OCI-LY1 (cell line): Measurements from ENCODE around the gene SLC2A13.
"Not testable (repeated sequence)": the region's sequence is repeated elsewhere in the genome, so short reads cannot be mapped to it uniquely, and the experiment has no call there.

Experiments
- H2AFZ ChIP-seq: fragments of 200-600 bp; sonication (generic), shearing (Covaris generic); 2 replicates; pipeline ENCODE4 v1.6.0; 2014; ENCODE audit warnings: antibody characterized with exemption, mild to moderate bottlenecking, low read length
- H3F3A ChIP-seq: fragments of 200-600 bp; sonication (generic), shearing (Covaris generic); 2 replicates; pipeline ENCODE4 v1.6.0; 2014; ENCODE audit warnings: mild to moderate bottlenecking, antibody characterized with exemption, low read length, moderate library complexity; ENCODE audit not compliant: insufficient read depth
- H3K27ac ChIP-seq: fragments of 200-600 bp; sonication (generic); 2 replicates; pipeline ENCODE4 v1.5.1; 2014; ENCODE audit warnings: low read length, mixed run types, mild to moderate bottlenecking, low read depth; ENCODE audit not compliant: poor library complexity, severe bottlenecking
- H3K27me3 ChIP-seq: fragments of 200-600 bp; sonication (generic); 2 replicates; pipeline ENCODE4 v1.6.0; 2014; ENCODE audit warnings: antibody characterized with exemption, mild to moderate bottlenecking, low read length, moderate library complexity; ENCODE audit not compliant: insufficient read depth
- H3K36me3 ChIP-seq: fragments of 200-600 bp; sonication (generic); 2 replicates; pipeline ENCODE4 v1.6.1; 2014; ENCODE audit warnings: mild to moderate bottlenecking, antibody characterized with exemption, low read length, moderate library complexity, mixed read lengths; ENCODE audit not compliant: insufficient read depth
- H3K4me1 ChIP-seq: fragments of 200-600 bp; sonication (generic); 2 replicates; pipeline ENCODE4 v1.5.1; 2014; ENCODE audit warnings: mild to moderate bottlenecking, low read length, moderate library complexity; ENCODE audit not compliant: insufficient read depth, severe bottlenecking
- H3K4me2 ChIP-seq: fragments of 200-600 bp; sonication (generic), shearing (Covaris generic); 2 replicates; pipeline ENCODE4 v1.6.1; 2014; ENCODE audit warnings: low read length
- H3K4me3 ChIP-seq: fragments of 200-600 bp; sonication (generic); 2 replicates; pipeline ENCODE4 v1.5.1; 2014; ENCODE audit warnings: low read length, low read depth, mild to moderate bottlenecking, mixed read lengths; ENCODE audit not compliant: poor library complexity, severe bottlenecking
- H3K79me2 ChIP-seq: fragments of 200-600 bp; shearing (Covaris generic); 2 replicates; pipeline ENCODE4 v1.6.1; 2016; ENCODE audit warnings: mixed run types, low read length, mixed read lengths; ENCODE audit not compliant: insufficient read depth
- H3K9ac ChIP-seq: fragments of 200-600 bp; sonication (generic), shearing (Covaris generic); 2 replicates; pipeline ENCODE4 v1.6.1; 2014; ENCODE audit warnings: mild to moderate bottlenecking, low read length, mixed read lengths
- H3K9me2 ChIP-seq: fragments of 200-600 bp; sonication (generic), shearing (Covaris generic); 2 replicates; pipeline ENCODE4 v1.6.1; 2014; ENCODE audit warnings: low read depth, mild to moderate bottlenecking, low read length, mixed read lengths
- H3K9me3 ChIP-seq: fragments of 200-600 bp; shearing (Covaris generic); 2 replicates; pipeline ENCODE4 v1.6.1; 2014; ENCODE audit warnings: low read length, mixed read lengths
- H4K20me1 ChIP-seq: fragments of 200-600 bp; sonication (generic), shearing (Covaris generic); 2 replicates; pipeline ENCODE4 v1.6.0; 2016; ENCODE audit warnings: mild to moderate bottlenecking, low read length; ENCODE audit not compliant: insufficient read depth
- CTCF ChIP-seq: fragments of 200-600 bp; sonication (generic), shearing (Covaris generic); IDR thresholded peaks from 2 replicates; pipeline ENCODE4 v1.5.1; 2017; ENCODE audit warnings: mild to moderate bottlenecking, antibody characterized with exemption, low read length, moderate library complexity, mixed read lengths
- EZH2 ChIP-seq: fragments of 200-600 bp; sonication (generic), shearing (Covaris generic); IDR thresholded peaks from 2 replicates; pipeline ENCODE4 v1.8.0; 2017; ENCODE audit warnings: borderline replicate concordance, mixed run types, mild to moderate bottlenecking, antibody characterized with exemption, low read length, moderate library complexity, mixed read lengths

Gene SLC2A13

GRCh38 chr12:40055228-40055579 is 50.7 kb downstream of the SLC2A13 start:
- Histone ChIP-seq H4K20me1 (no peaks in the 10 kb centered on the region), H3K27me3 (no peaks in the 10 kb centered on the region), H3K9me2 (no peaks in the 10 kb centered on the region), H3K4me1 (no peaks in the 10 kb centered on the region), H3K79me2 (no peaks in the 10 kb centered on the region), H3K36me3 (no peaks in the 10 kb centered on the region), H3K4me2 (no peak overlapping the region), H3K9me3 (no peaks in the 10 kb centered on the region), H2AFZ (no peak overlapping the region), H3F3A (no peaks in the 10 kb centered on the region), H3K9ac (no peak overlapping the region), H3K4me3 (no peak overlapping the region), H3K27ac (no peak overlapping the region)
- TF ChIP-seq EZH2, result no peak
- TF ChIP-seq CTCF, result no peak

GRCh38 chr12:40054555-40055227 is 51.2 kb downstream of the SLC2A13 start:
- no peaks in the 10 kb centered on the region for H3K79me2 ChIP-seq
- no peaks in the 10 kb centered on the region for H3K9me2 ChIP-seq
- H3K9me3 ChIP-seq, result no peaks in the 10 kb centered on the region
- H3F3A ChIP-seq, result no peaks in the 10 kb centered on the region
- no peaks in the 10 kb centered on the region for H3K4me1 ChIP-seq
- H2AFZ ChIP-seq, result no peak overlapping the region
- no peak overlapping the region for H3K4me3 ChIP-seq
- TF ChIP-seq EZH2 (no peak), CTCF (no peak)
- H4K20me1 ChIP-seq, result no peaks in the 10 kb centered on the region
- no peak overlapping the region for H3K4me2 ChIP-seq
- no peaks in the 10 kb centered on the region for H3K27me3 ChIP-seq
- H3K9ac ChIP-seq, result no peak overlapping the region
- no peak overlapping the region for H3K27ac ChIP-seq
- no peaks in the 10 kb centered on the region for H3K36me3 ChIP-seq

- no peaks in the 10 kb centered on the region for H3F3A ChIP-seq
- H4K20me1 ChIP-seq, result no peaks in the 10 kb centered on the region
- no peaks in the 10 kb centered on the region for H3K9me3 ChIP-seq
- no peak overlapping the region for H3K4me2 ChIP-seq
- no peaks in the 10 kb centered on the region for H3K36me3 ChIP-seq
- H3K9me2 ChIP-seq, result no peaks in the 10 kb centered on the region
- H2AFZ ChIP-seq, result no peak overlapping the region
- H3K4me1 ChIP-seq, result peaks cover 10% of the 10 kb centered on the region
- TF ChIP-seq EZH2 (no peak), CTCF (no peak)
- H3K27me3 ChIP-seq, result no peaks in the 10 kb centered on the region
- no peaks in the 10 kb centered on the region for H3K79me2 ChIP-seq
- H3K4me3 ChIP-seq, result no peak overlapping the region
- no peak overlapping the region for H3K27ac ChIP-seq
- H3K9ac ChIP-seq, result no peak overlapping the region
These were observed 56.6 kb downstream of the SLC2A13 start for GRCh38 chr12:40049268-40049667.

GRCh38 chr12:40047002-40047401 is 58.9 kb downstream of the SLC2A13 start:
- H3K9me2 ChIP-seq, H3K4me2 ChIP-seq, H3K9ac ChIP-seq, H3K4me3 ChIP-seq, H3K4me1 ChIP-seq, H3F3A ChIP-seq, H3K36me3 ChIP-seq, H3K9me3 ChIP-seq, H4K20me1 ChIP-seq, H3K27ac ChIP-seq, H2AFZ ChIP-seq, H3K27me3 ChIP-seq, H3K79me2 ChIP-seq: not testable (repeated sequence)
